Spleen (tissue), 11 donors: Measurements from ENCODE around the gene LAYN. TPM values are rescaled to one million over a fixed set of nuclear protein-coding genes. Genes with fewer than 3 reads are reported as not detected.
A peak's percentile ranks its signal among the peaks of the same experiment; 100 is the strongest.

Experiments
- DNase-seq: peaks from one replicate; pipeline ENCODE4 v3.0.0-alpha.2; 2020
- H3K27ac ChIP-seq, 8 donors: fragments of 200-600 bp; sonication (generic) in 7 of 8; 1 replicate in 4 of 8; 2 replicates in 4 of 8; pipeline versions ENCODE4 v1.5.0 to v1.8.0; 2016 to 2021; ENCODE audit warnings: inconsistent platforms in 4 of 8, mild to moderate bottlenecking in 4 of 8, moderate library complexity in 1 of 8
- H3K27me3 ChIP-seq, 7 donors: fragments of 200-600 bp; sonication (generic) in 6 of 7; replicated peaks in 1 of 7; 1 replicate in 4 of 7; 2 replicates in 3 of 7; pipeline versions ENCODE4 v1.5.0 to v1.8.0; 2016 to 2021; ENCODE audit warnings: inconsistent platforms in 3 of 7, mild to moderate bottlenecking in 1 of 7
- H3K36me3 ChIP-seq, 6 donors: fragments of 200-600 bp; sonication (generic) in 5 of 6; 1 replicate in 4 of 6; 2 replicates in 2 of 6; pipeline versions ENCODE4 v1.5.0 to v1.8.0; 2016 to 2021; ENCODE audit warnings: inconsistent platforms in 2 of 6
- H3K4me1 ChIP-seq, 6 donors: fragments of 200-600 bp; sonication (generic) in 5 of 6; 1 replicate in 3 of 6; 2 replicates in 3 of 6; pipeline versions ENCODE4 v1.5.0 to v1.8.0; 2016 to 2021; ENCODE audit warnings: inconsistent platforms in 3 of 6
- H3K4me3 ChIP-seq, 8 donors: fragments of 200-600 bp; sonication (generic) in 7 of 8; 1 replicate in 4 of 8; 2 replicates in 4 of 8; pipeline versions ENCODE4 v1.5.0 to v1.8.0; 2016 to 2021; ENCODE audit warnings: inconsistent platforms in 4 of 8, mild to moderate bottlenecking in 4 of 8, moderate library complexity in 2 of 8
- H3K9me3 ChIP-seq, 8 donors: fragments of 200-600 bp; sonication (generic) in 7 of 8; 1 replicate in 4 of 8; 2 replicates in 4 of 8; pipeline versions ENCODE4 v1.5.0 to v1.8.0; 2016 to 2021; ENCODE audit warnings: inconsistent platforms in 4 of 8
- CTCF ChIP-seq, 11 experiments: fragments of 200-600 bp in 7 of 11; fragments of 450-650 bp in 4 of 11; sonication (generic) in 4 of 11; IDR thresholded peaks in 8 of 11; conservative IDR thresholded peaks in 3 of 11; 1 replicate in 7 of 11; 2 replicates in 4 of 11; pipeline versions ENCODE4 v1.4.0 to v1.8.0; 2016 to 2021; ENCODE audit warnings: antibody characterized with exemption in 11 of 11, inconsistent platforms in 4 of 11, mild to moderate bottlenecking in 1 of 11
- POLR2A ChIP-seq, 3 donors: fragments of 450-650 bp; IDR thresholded peaks; one replicate each; pipeline ENCODE4 v1.5.1; 2017; ENCODE audit warnings: antibody characterized with exemption in 3 of 3, mild to moderate bottlenecking in 1 of 3
- POLR2AphosphoS5 ChIP-seq, 3 donors: sonication (generic); formaldehyde crosslinking; IDR thresholded peaks; one replicate each; pipeline ENCODE4 v1.5.1; 2017; ENCODE audit warnings: antibody characterized with exemption in 3 of 3
- WGBS, 5 donors: extraction: QIAGEN DNeasy Blood & Tissue Kit in 3 of 5; methylation state at CpG; one replicate each; pipeline versions ENCODE4 v1.1.5 to v1.1.7; 2013 to 2018; 5-methylcytosine and 5-hydroxymethylcytosine counted together
- intact Hi-C: fragments of 100-400 bp; cut with DNase I; formaldehyde crosslinking; loops from one replicate; pipeline ENCODE4 v1.15.0; 2023; ENCODE audit warnings: low total_unique reads
- polyA plus RNA-seq, 3 donors: library from polyadenylated mRNA; stranded (reverse); fragments of 200-250 nt; gene quantifications; one replicate each; pipeline ENCODE4 v1.2.1, GENCODE V29; 2013
- total RNA-seq, 7 donors: library from RNA; depleted of rRNA in 3 of 7; stranded (reverse); fragments of >200 nt in 3 of 7; fragmentation: NEBNext Ultra II Directional in 4 of 7; extraction: Animal tissue kit (Norgen Biotek cat#: 25700) in 4 of 7; gene quantifications; one replicate each; pipeline versions ENCODE4 v1.1.0 to v1.2.1, GENCODE V29; 2016 to 2021
- donor health status: healthy with polysubstance abuse.
- donor health status: DM: no; HTN: no; CAD: no; lungs with moderate emphysema.
- donor health status: DM: no; HTN: no; CAD: no.
- donor health status: Bipolar disorder and iron deficiency.
- donor health status: healthy.
- donor health status: DM: no; HTN: no; CAD: no.
- donor health status: DM: yes; HTN: yes; CAD: no.

The LAYN gene
- total and polyA plus RNA-seq, 10 donors, result 3.1 to 14.7 (median 10.0) TPM

DNA sequence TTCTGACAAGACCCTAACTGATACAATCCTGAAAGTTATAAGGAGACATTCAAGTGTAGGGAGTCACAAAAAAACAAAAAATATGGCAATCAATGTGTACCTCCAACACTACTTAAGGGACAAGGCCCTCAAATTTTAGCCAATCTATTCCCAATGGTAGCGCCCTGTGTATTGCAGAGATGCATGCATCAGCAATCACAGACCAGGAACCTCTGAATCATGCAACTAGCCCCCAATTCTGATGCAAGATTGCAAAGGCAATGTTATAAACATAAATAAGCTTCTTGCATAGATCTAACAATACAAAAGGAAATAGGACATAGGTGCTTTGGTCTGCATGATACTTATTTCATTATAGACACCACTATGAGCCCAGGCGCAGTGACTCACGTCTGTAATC, 32.1 kb downstream of the LAYN start:
- H3K27me3 ChIP-seq, result no peaks in the 10 kb centered on the region
- intact Hi-C loops, result no loop called here
- peaks cover 0 to 16% (median 4%) of the 10 kb centered on the region in 6 donors for H3K4me1 ChIP-seq
- DNase-seq, result no peak
- H3K36me3 ChIP-seq, result no peaks in the 10 kb centered on the region
- no peak for TF ChIP-seq CTCF (IDR thresholded peaks at IDR 0.05 in 8 of 11, conservative IDR thresholded peaks at IDR 0.05 in 3 of 11)
- WGBS, 5 donors, result 93 to 100% (median 95%) methylated on average over 3 of the region's 3 CpGs
- no peaks in the 10 kb centered on the region for H3K9me3 ChIP-seq
- H3K4me3 ChIP-seq, result no peak overlapping the region
- no peak overlapping the region for H3K27ac ChIP-seq

- intact Hi-C loops, result no loop called here
- 51 to 65% (median 60%) methylated on average over 4 of the region's 4 CpGs for WGBS, 5 donors
- TF ChIP-seq CTCF (IDR thresholded peaks at IDR 0.05 in 8 of 11, conservative IDR thresholded peaks at IDR 0.05 in 3 of 11), result no peak
- no peak for TF ChIP-seq POLR2AphosphoS5 (IDR thresholded peaks at IDR 0.05)
- no peak for TF ChIP-seq POLR2A (IDR thresholded peaks at IDR 0.05)
- peak overlapping the region in 3 of 8 donors; percentile 24 to 50 (median 31) for H3K27ac ChIP-seq
- H3K4me3 ChIP-seq, result no peak overlapping the region
- H3K4me1 ChIP-seq, result peaks cover 0 to 16% (median 4%) of the 10 kb centered on the region in 6 donors
- H3K9me3 ChIP-seq, result no peaks in the 10 kb centered on the region
- no peaks in the 10 kb centered on the region for H3K27me3 ChIP-seq
- DNase-seq, result no peak
- no peaks in the 10 kb centered on the region for H3K36me3 ChIP-seq
These were observed 33.3 kb downstream of the LAYN start for GRCh38 chr11:111573821-111574249.

GRCh38 chr11:111574373-111575225, 34.1 kb downstream of the LAYN start:
- H3K9me3 ChIP-seq, result no peaks in the 10 kb centered on the region

More at GRCh38 chr11:111574373-111575225, 34.1 kb downstream of the LAYN start:
- H3K4me1 ChIP-seq, result peaks cover 0 to 16% (median 4%) of the 10 kb centered on the region in 6 donors
- H3K36me3 ChIP-seq, result no peaks in the 10 kb centered on the region
- no peak for DNase-seq
- no peaks in the 10 kb centered on the region for H3K27me3 ChIP-seq
- peak overlapping the region in 3 of 8 donors; percentile 14 to 37 (median 16) for H3K4me3 ChIP-seq
- intact Hi-C loops, result no loop called here
- peak overlapping the region in 3 of 8 donors; percentile 24 to 50 (median 31) for H3K27ac ChIP-seq
- 41 to 62% (median 58%) methylated on average over 7 of the region's 7 CpGs for WGBS, 5 donors
- no peak for TF ChIP-seq CTCF (IDR thresholded peaks at IDR 0.05 in 8 of 11, conservative IDR thresholded peaks at IDR 0.05 in 3 of 11)
- no peak for TF ChIP-seq POLR2A (IDR thresholded peaks at IDR 0.05)
- TF ChIP-seq POLR2AphosphoS5 (IDR thresholded peaks at IDR 0.05), result no peak
